Cardiac muscle cell (in vitro differentiated cells and primary cell): ENCODE results near the gene SNUPN. TPM values are rescaled to one million over a fixed set of nuclear protein-coding genes. Genes with fewer than 3 reads are reported as not detected.

ENCODE experiments used
- DNase-seq, 2 donors: peaks; one replicate each; pipeline versions ENCODE4 v3.0.0 to v3.0.0-alpha.2; 2010 to 2017; ENCODE audit warnings: low read depth in 1 of 2, low spot score in 1 of 2
- H3K27ac ChIP-seq: fragments of 200-600 bp; sonication (generic); 2 replicates; pipeline ENCODE4 v1.5.1; 2016
- H3K27me3 ChIP-seq: fragments of 200-600 bp; sonication (generic); 2 replicates; pipeline ENCODE4 v1.6.0; 2016; ENCODE audit warnings: control low read depth
- H3K36me3 ChIP-seq: fragments of 200-600 bp; sonication (generic); 2 replicates; pipeline ENCODE4 v1.5.1; 2016; ENCODE audit warnings: control low read depth
- H3K4me1 ChIP-seq: fragments of 200-600 bp; sonication (generic); 2 replicates; pipeline ENCODE4 v1.8.1; 2017; ENCODE audit warnings: low read depth, mild to moderate bottlenecking, mixed run types
- H3K4me3 ChIP-seq: fragments of 200-600 bp; sonication (generic); 2 replicates; pipeline ENCODE4 v1.5.1; 2016; ENCODE audit warnings: mild to moderate bottlenecking
- H3K9me3 ChIP-seq: fragments of 200-600 bp; sonication (generic); 2 replicates; pipeline ENCODE4 v1.5.1; 2017; ENCODE audit warnings: low read depth, mild to moderate bottlenecking, control low read depth
- CTCF ChIP-seq: IDR thresholded peaks from 2 replicates; pipeline ENCODE4 v1.5.1; 2012; ENCODE audit warnings: low read depth, mild to moderate bottlenecking, low read length
- polyA plus RNA-seq: library from polyadenylated mRNA; unstranded; fragments of >200 nt; fragmentation: Nextera tagmentation; extraction: Ambion mirVana; gene quantifications from 2 replicates; pipeline ENCODE4 v1.2.1, GENCODE V29; 2016
- total RNA-seq: library from RNA; depleted of rRNA; stranded (reverse); fragments of >200 nt; gene quantifications from 2 replicates; pipeline ENCODE4 v1.2.3, GENCODE V29; 2016

The SNUPN gene
- total and polyA plus RNA-seq, 2 experiments from 2014 or later = 20.2 to 29.4 TPM

- Histone ChIP-seq H3K4me3 (no peak overlapping the region), H3K36me3 (no peaks in the 10 kb centered on the region), H3K4me1 (peaks cover 14% of the 10 kb centered on the region), H3K27me3 (no peaks in the 10 kb centered on the region), H3K27ac (no peak overlapping the region), H3K9me3 (no peaks in the 10 kb centered on the region)
- no peak for DNase-seq
- TF ChIP-seq CTCF = no peak
These were observed 71.9 kb downstream of the SNUPN start for GRCh38 chr15:75553659-75554058.

GRCh38 chr15:75551091-75551490 lies 74.4 kb downstream of the SNUPN start:
- Histone ChIP-seq H3K4me3 (no peak overlapping the region), H3K36me3 (no peaks in the 10 kb centered on the region), H3K27me3 (no peaks in the 10 kb centered on the region), H3K27ac (no peak overlapping the region), H3K4me1 (peaks cover 14% of the 10 kb centered on the region), H3K9me3 (no peaks in the 10 kb centered on the region)
- DNase-seq = no peak
- TF ChIP-seq CTCF = no peak

Other genes starting within 250 kb of the SNUPN start
- gene SIN3A, start 174.0 kb downstream of the SNUPN start, total RNA-seq = 32.8 and 41.1 TPM in 2 replicates
- 19.2 and 28.4 TPM in 2 replicates for gene SIN3A, start 174.0 kb downstream of the SNUPN start, polyA plus RNA-seq
- 24.3 and 26.7 TPM in 2 replicates for gene PTPN9, start 46.4 kb downstream of the SNUPN start, total RNA-seq
- 29.2 and 37.3 TPM in 2 replicates for gene PTPN9, start 46.4 kb downstream of the SNUPN start, polyA plus RNA-seq
- 116 and 130 TPM in 2 replicates for gene IMP3, start 14.5 kb upstream of the SNUPN start, total RNA-seq
- 83.9 and 105 TPM in 2 replicates for gene IMP3, start 14.5 kb upstream of the SNUPN start, polyA plus RNA-seq
- 14.0 and 17.1 TPM in 2 replicates for gene SNX33, start 22.2 kb upstream of the SNUPN start, total RNA-seq
- 9.5 and 12.5 TPM in 2 replicates for gene SNX33, start 22.2 kb upstream of the SNUPN start, polyA plus RNA-seq
- 17.2 and 30.6 TPM in 2 replicates for gene CSPG4, start 87.1 kb upstream of the SNUPN start, total RNA-seq
- gene CSPG4, start 87.1 kb upstream of the SNUPN start, polyA plus RNA-seq = 7.1 and 12.1 TPM in 2 replicates
- gene UBE2Q2, start 217.7 kb upstream of the SNUPN start, total RNA-seq = 27.0 and 36.7 TPM in 2 replicates
- 33.7 and 50.1 TPM in 2 replicates for gene UBE2Q2, start 217.7 kb upstream of the SNUPN start, polyA plus RNA-seq